ENCODE measurements around the gene TTN.

Gene TTN

GRCh38 chr2:178811045-178811444 is 3.8 kb upstream of the TTN start:
- no peaks in the 10 kb centered on the region for H3K36me3 ChIP-seq (ENCODE audit: control insufficient read depth in 1 of 2, insufficient read depth in 2 of 2, low read length in 2 of 2)
- no peaks in the 10 kb centered on the region for H3K27me3 ChIP-seq (ENCODE audit: low read depth, low read length)
- H3K27ac ChIP-seq (ENCODE audit: low read length) = no peak overlapping the region
- no peak overlapping the region for H3K4me3 ChIP-seq (ENCODE audit: low read depth in 1 of 2, low read length in 2 of 2)
- no peaks in the 10 kb centered on the region for H3K4me1 ChIP-seq (ENCODE audit: control insufficient read depth in 1 of 2, insufficient read depth in 2 of 2, low read length in 2 of 2)
- no peaks in the 10 kb centered on the region for H3K9me3 ChIP-seq (ENCODE audit: control insufficient read depth in 1 of 2, low read length in 2 of 2)

GRCh38 chr2:178810422-178810821 is 3.2 kb upstream of the TTN start:
- Histone ChIP-seq H3K27ac (ENCODE audit: low read length) (no peak overlapping the region), H3K4me1 (ENCODE audit: control insufficient read depth in 1 of 2, insufficient read depth in 2 of 2, low read length in 2 of 2) (no peaks in the 10 kb centered on the region), H3K36me3 (ENCODE audit: control insufficient read depth in 1 of 2, insufficient read depth in 2 of 2, low read length in 2 of 2) (no peaks in the 10 kb centered on the region), H3K4me3 (ENCODE audit: low read depth in 1 of 2, low read length in 2 of 2) (no peak overlapping the region), H3K9me3 (ENCODE audit: control insufficient read depth in 1 of 2, low read length in 2 of 2) (no peaks in the 10 kb centered on the region), H3K27me3 (ENCODE audit: low read depth, low read length) (no peaks in the 10 kb centered on the region)

- no peaks in the 10 kb centered on the region for H3K9me3 ChIP-seq (ENCODE audit: control insufficient read depth in 1 of 2, low read length in 2 of 2)
- H3K4me1 ChIP-seq (ENCODE audit: control insufficient read depth in 1 of 2, insufficient read depth in 2 of 2, low read length in 2 of 2) = no peaks in the 10 kb centered on the region
- no peaks in the 10 kb centered on the region for H3K27me3 ChIP-seq (ENCODE audit: low read depth, low read length)
- H3K36me3 ChIP-seq (ENCODE audit: control insufficient read depth in 1 of 2, insufficient read depth in 2 of 2, low read length in 2 of 2) = no peaks in the 10 kb centered on the region
- no peak overlapping the region for H3K4me3 ChIP-seq (ENCODE audit: low read depth in 1 of 2, low read length in 2 of 2)
- no peak overlapping the region for H3K27ac ChIP-seq (ENCODE audit: low read length)
These were observed 680 bp downstream of the TTN start for GRCh38 chr2:178806543-178806942.

GRCh38 chr2:178805457-178805856 is 1.8 kb downstream of the TTN start:
- H3K4me3 ChIP-seq (ENCODE audit: low read depth in 1 of 2, low read length in 2 of 2) = no peak overlapping the region
- no peak overlapping the region for H3K27ac ChIP-seq (ENCODE audit: low read length)
- no peaks in the 10 kb centered on the region for H3K27me3 ChIP-seq (ENCODE audit: low read depth, low read length)
- H3K9me3 ChIP-seq (ENCODE audit: control insufficient read depth in 1 of 2, low read length in 2 of 2) = no peaks in the 10 kb centered on the region
- H3K36me3 ChIP-seq (ENCODE audit: control insufficient read depth in 1 of 2, insufficient read depth in 2 of 2, low read length in 2 of 2) = no peaks in the 10 kb centered on the region
- no peaks in the 10 kb centered on the region for H3K4me1 ChIP-seq (ENCODE audit: control insufficient read depth in 1 of 2, insufficient read depth in 2 of 2, low read length in 2 of 2)

- Histone ChIP-seq H3K4me1 (ENCODE audit: control insufficient read depth in 1 of 2, insufficient read depth in 2 of 2, low read length in 2 of 2) (no peaks in the 10 kb centered on the region), H3K36me3 (ENCODE audit: control insufficient read depth in 1 of 2, insufficient read depth in 2 of 2, low read length in 2 of 2) (no peaks in the 10 kb centered on the region), H3K27ac (ENCODE audit: low read length) (no peak overlapping the region), H3K9me3 (ENCODE audit: control insufficient read depth in 1 of 2, low read length in 2 of 2) (no peaks in the 10 kb centered on the region), H3K4me3 (ENCODE audit: low read depth in 1 of 2, low read length in 2 of 2) (no peak overlapping the region), H3K27me3 (ENCODE audit: low read depth, low read length) (no peaks in the 10 kb centered on the region)
These were observed 2.4 kb downstream of the TTN start for GRCh38 chr2:178804791-178805190.

GRCh38 chr2:178800510-178800909 is 6.7 kb downstream of the TTN start:
- H3K4me1 ChIP-seq (ENCODE audit: control insufficient read depth in 1 of 2, insufficient read depth in 2 of 2, low read length in 2 of 2) = no peaks in the 10 kb centered on the region
- no peaks in the 10 kb centered on the region for H3K36me3 ChIP-seq (ENCODE audit: control insufficient read depth in 1 of 2, insufficient read depth in 2 of 2, low read length in 2 of 2)
- H3K9me3 ChIP-seq (ENCODE audit: control insufficient read depth in 1 of 2, low read length in 2 of 2) = no peaks in the 10 kb centered on the region
- H3K4me3 ChIP-seq (ENCODE audit: low read depth in 1 of 2, low read length in 2 of 2) = no peak overlapping the region
- H3K27ac ChIP-seq (ENCODE audit: low read length) = no peak overlapping the region
- no peaks in the 10 kb centered on the region for H3K27me3 ChIP-seq (ENCODE audit: low read depth, low read length)

- Histone ChIP-seq H3K4me1 (ENCODE audit: control insufficient read depth in 1 of 2, insufficient read depth in 2 of 2, low read length in 2 of 2) (no peaks in the 10 kb centered on the region), H3K27me3 (ENCODE audit: low read depth, low read length) (no peaks in the 10 kb centered on the region), H3K36me3 (ENCODE audit: control insufficient read depth in 1 of 2, insufficient read depth in 2 of 2, low read length in 2 of 2) (no peaks in the 10 kb centered on the region), H3K9me3 (ENCODE audit: control insufficient read depth in 1 of 2, low read length in 2 of 2) (no peaks in the 10 kb centered on the region), H3K27ac (ENCODE audit: low read length) (no peak overlapping the region), H3K4me3 (ENCODE audit: low read depth in 1 of 2, low read length in 2 of 2) (no peak overlapping the region)
These were observed 7.9 kb downstream of the TTN start for GRCh38 chr2:178799305-178799704.

- no peaks in the 10 kb centered on the region for H3K36me3 ChIP-seq (ENCODE audit: control insufficient read depth in 1 of 2, insufficient read depth in 2 of 2, low read length in 2 of 2)
- H3K27ac ChIP-seq (ENCODE audit: low read length) = no peak overlapping the region
These were observed 11.0 kb downstream of the TTN start for GRCh38 chr2:178796079-178796677.

GRCh38 chr2:178787934-178788333 is 19.3 kb downstream of the TTN start:
- Histone ChIP-seq H3K4me3 (ENCODE audit: low read depth in 1 of 2, low read length in 2 of 2) (no peak overlapping the region), H3K4me1 (ENCODE audit: control insufficient read depth in 1 of 2, insufficient read depth in 2 of 2, low read length in 2 of 2) (no peaks in the 10 kb centered on the region), H3K27ac (ENCODE audit: low read length) (no peak overlapping the region), H3K36me3 (ENCODE audit: control insufficient read depth in 1 of 2, insufficient read depth in 2 of 2, low read length in 2 of 2) (no peaks in the 10 kb centered on the region), H3K9me3 (ENCODE audit: control insufficient read depth in 1 of 2, low read length in 2 of 2) (no peaks in the 10 kb centered on the region), H3K27me3 (ENCODE audit: low read depth, low read length) (no peaks in the 10 kb centered on the region)

More at GRCh38 chr2:178796079-178796677, 11.0 kb downstream of the TTN start:
- no peaks in the 10 kb centered on the region for H3K9me3 ChIP-seq (ENCODE audit: control insufficient read depth in 1 of 2, low read length in 2 of 2)
- no peak overlapping the region for H3K4me3 ChIP-seq (ENCODE audit: low read depth in 1 of 2, low read length in 2 of 2)
- H3K27me3 ChIP-seq (ENCODE audit: low read depth, low read length) = no peaks in the 10 kb centered on the region
- H3K4me1 ChIP-seq (ENCODE audit: control insufficient read depth in 1 of 2, insufficient read depth in 2 of 2, low read length in 2 of 2) = no peaks in the 10 kb centered on the region

GRCh38 chr2:178787155-178787554 is 20.1 kb downstream of the TTN start:
- Histone ChIP-seq H3K4me1 (ENCODE audit: control insufficient read depth in 1 of 2, insufficient read depth in 2 of 2, low read length in 2 of 2) (no peaks in the 10 kb centered on the region), H3K9me3 (ENCODE audit: control insufficient read depth in 1 of 2, low read length in 2 of 2) (no peaks in the 10 kb centered on the region), H3K36me3 (ENCODE audit: control insufficient read depth in 1 of 2, insufficient read depth in 2 of 2, low read length in 2 of 2) (no peaks in the 10 kb centered on the region), H3K4me3 (ENCODE audit: low read depth in 1 of 2, low read length in 2 of 2) (no peak overlapping the region), H3K27me3 (ENCODE audit: low read depth, low read length) (no peaks in the 10 kb centered on the region), H3K27ac (ENCODE audit: low read length) (no peak overlapping the region)

- Histone ChIP-seq H3K36me3 (ENCODE audit: control insufficient read depth in 1 of 2, insufficient read depth in 2 of 2, low read length in 2 of 2) (no peaks in the 10 kb centered on the region), H3K4me1 (ENCODE audit: control insufficient read depth in 1 of 2, insufficient read depth in 2 of 2, low read length in 2 of 2) (no peaks in the 10 kb centered on the region), H3K4me3 (ENCODE audit: low read depth in 1 of 2, low read length in 2 of 2) (no peak overlapping the region), H3K9me3 (ENCODE audit: control insufficient read depth in 1 of 2, low read length in 2 of 2) (no peaks in the 10 kb centered on the region), H3K27ac (ENCODE audit: low read length) (no peak overlapping the region), H3K27me3 (ENCODE audit: low read depth, low read length) (no peaks in the 10 kb centered on the region)
These were observed 23.3 kb downstream of the TTN start for GRCh38 chr2:178783889-178784288.

- no peak overlapping the region for H3K27ac ChIP-seq (ENCODE audit: low read length)
- H3K4me1 ChIP-seq (ENCODE audit: control insufficient read depth in 1 of 2, insufficient read depth in 2 of 2, low read length in 2 of 2) = no peaks in the 10 kb centered on the region
- no peaks in the 10 kb centered on the region for H3K36me3 ChIP-seq (ENCODE audit: control insufficient read depth in 1 of 2, insufficient read depth in 2 of 2, low read length in 2 of 2)
- no peaks in the 10 kb centered on the region for H3K9me3 ChIP-seq (ENCODE audit: control insufficient read depth in 1 of 2, low read length in 2 of 2)
- no peak overlapping the region for H3K4me3 ChIP-seq (ENCODE audit: low read depth in 1 of 2, low read length in 2 of 2)
- no peaks in the 10 kb centered on the region for H3K27me3 ChIP-seq (ENCODE audit: low read depth, low read length)
These were observed 25.0 kb downstream of the TTN start for GRCh38 chr2:178782236-178782635.

Data from muscle layer of duodenum (tissue), 2 donors.